ENCODE data around the gene RNU2-63P. TPM values are rescaled to one million over a fixed set of nuclear protein-coding genes. Genes with fewer than 3 reads are reported as not detected.
A peak's percentile ranks its signal among the peaks of the same experiment; 100 is the strongest.
"Not testable (repeated sequence)": the region's sequence is repeated elsewhere in the genome, so short reads cannot be mapped to it uniquely, and the experiment has no call there.

RNU2-63P gene
- total and polyA plus RNA-seq, 3 donors from 2014 or later = not detected

- intact Hi-C loops (cut with DNase I; ENCODE audit: low total_unique reads) = no loop called here
- Histone ChIP-seq H3K27ac (peak overlapping the region; percentile 72 to 99), H3K27me3 (no peaks in the 10 kb centered on the region), H3K4me1 (peaks cover 10% of the 10 kb centered on the region), H3K36me3 (ENCODE audit: low read depth, missing control alignments) (no peaks in the 10 kb centered on the region), H3K4me3 (peak overlapping the region; percentile 78 to 100), H3K9me3 (no peaks in the 10 kb centered on the region)
- no peak for TF ChIP-seq CTCF (IDR thresholded peaks at IDR 0.05)
- TF ChIP-seq POLR2A (IDR thresholded peaks at IDR 0.05) = no peak
- DNase-seq = no peak
- 35 to 37% methylated on average over 10 of the region's 10 CpGs for WGBS, 2 donors
These were observed 37.8 kb upstream of the RNU2-63P start for GRCh38 chr2:88053934-88054781.

GRCh38 chr2:88053296-88053695 is 36.9 kb upstream of the RNU2-63P start:
- intact Hi-C loops (cut with DNase I; ENCODE audit: low total_unique reads) = no loop called here
- WGBS, 2 donors = 3% methylated on average over 1 of the region's 1 CpG
- DNase-seq = no peak
- Histone ChIP-seq H3K36me3 (ENCODE audit: low read depth, missing control alignments) (no peaks in the 10 kb centered on the region), H3K4me1 (peaks cover 10% of the 10 kb centered on the region), H3K27me3 (no peaks in the 10 kb centered on the region), H3K27ac (peak overlapping the region in 1 of 2 donors; percentile 25), H3K9me3 (no peaks in the 10 kb centered on the region), H3K4me3 (no peak overlapping the region)
- TF ChIP-seq POLR2A (IDR thresholded peaks at IDR 0.05) (no peak), CTCF (IDR thresholded peaks at IDR 0.05) (no peak)

GRCh38 chr2:88051792-88052191 is 35.4 kb upstream of the RNU2-63P start:
- TF ChIP-seq CTCF (IDR thresholded peaks at IDR 0.05) = no peak
- no peak for TF ChIP-seq POLR2A (IDR thresholded peaks at IDR 0.05)
- intact Hi-C loops (cut with DNase I; ENCODE audit: low total_unique reads) = no loop called here
- Histone ChIP-seq H3K27me3 (no peaks in the 10 kb centered on the region), H3K4me3 (no peak overlapping the region), H3K36me3 (ENCODE audit: low read depth, missing control alignments) (no peaks in the 10 kb centered on the region), H3K9me3 (no peaks in the 10 kb centered on the region), H3K4me1 (peaks cover 10% of the 10 kb centered on the region), H3K27ac (no peak overlapping the region)
- whole genome bisulfite sequencing, 2 donors = 74 to 78% methylated on average over 2 of the region's 2 CpGs
- DNase-seq = no peak

GRCh38 chr2:88049622-88050021 is 33.3 kb upstream of the RNU2-63P start:
- H3K27ac ChIP-seq = no peak overlapping the region
- intact Hi-C loops (cut with DNase I; ENCODE audit: low total_unique reads) = no loop called here
- no peak overlapping the region for H3K4me3 ChIP-seq
- peaks cover 10% of the 10 kb centered on the region for H3K4me1 ChIP-seq
- H3K36me3 ChIP-seq (ENCODE audit: low read depth, missing control alignments) = no peaks in the 10 kb centered on the region
- 82 to 92% methylated on average over 1 of the region's 1 CpG for WGBS, 2 donors
- H3K9me3 ChIP-seq = no peaks in the 10 kb centered on the region
- no peaks in the 10 kb centered on the region for H3K27me3 ChIP-seq
- TF ChIP-seq POLR2A (IDR thresholded peaks at IDR 0.05) = no peak
- no peak for TF ChIP-seq CTCF (IDR thresholded peaks at IDR 0.05)
- DNase-seq = no peak

GRCh38 chr2:88048541-88048940 is 32.2 kb upstream of the RNU2-63P start:
- Histone ChIP-seq H3K9me3 (no peaks in the 10 kb centered on the region), H3K36me3 (ENCODE audit: low read depth, missing control alignments) (no peaks in the 10 kb centered on the region), H3K27me3 (no peaks in the 10 kb centered on the region), H3K27ac (no peak overlapping the region), H3K4me1 (no peaks in the 10 kb centered on the region), H3K4me3 (no peak overlapping the region)
- DNase-seq = no peak
- intact Hi-C loops (cut with DNase I; ENCODE audit: low total_unique reads) = no loop called here
- TF ChIP-seq POLR2A (IDR thresholded peaks at IDR 0.05) (no peak), CTCF (IDR thresholded peaks at IDR 0.05) (no peak)
- WGBS, 2 donors = 76 to 79% methylated on average over 3 of the region's 3 CpGs

GRCh38 chr2:88045561-88045960 is 29.2 kb upstream of the RNU2-63P start:
- intact Hi-C loops (cut with DNase I; ENCODE audit: low total_unique reads); H3K27me3 ChIP-seq; H3K27ac ChIP-seq; H3K4me3 ChIP-seq; H3K9me3 ChIP-seq; DNase-seq; H3K4me1 ChIP-seq; H3K36me3 ChIP-seq (ENCODE audit: low read depth, missing control alignments): not testable (repeated sequence)
- 94 to 97% methylated on average over 6 of the region's 6 CpGs for WGBS, 2 donors

Data from testis (tissue), 3 donors.